Measurements from ENCODE around the gene C17orf107.

C17orf107 gene

DNA sequence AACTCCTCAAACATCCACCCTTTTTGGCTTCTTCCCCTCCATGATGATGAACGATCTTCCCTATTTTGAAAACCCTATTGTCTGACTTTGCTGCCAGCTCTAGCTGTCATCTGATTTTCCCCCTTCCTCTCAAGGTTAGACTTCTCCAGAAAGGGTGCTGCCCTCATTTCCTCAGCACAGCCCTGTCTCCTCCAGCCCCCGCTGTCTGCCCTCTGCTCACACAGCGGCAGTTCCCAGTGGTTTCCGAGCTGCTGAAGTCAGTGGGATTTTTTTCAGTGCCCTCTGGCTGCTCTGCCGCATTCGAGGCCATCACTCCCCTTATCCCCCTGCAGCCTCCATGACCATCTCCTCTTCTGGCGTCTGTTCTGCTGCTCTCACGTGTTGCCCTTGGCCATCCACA is 26.6 kb upstream of the C17orf107 start:
- DNase-seq (ENCODE audit: low spot score), result no peak

DNA sequence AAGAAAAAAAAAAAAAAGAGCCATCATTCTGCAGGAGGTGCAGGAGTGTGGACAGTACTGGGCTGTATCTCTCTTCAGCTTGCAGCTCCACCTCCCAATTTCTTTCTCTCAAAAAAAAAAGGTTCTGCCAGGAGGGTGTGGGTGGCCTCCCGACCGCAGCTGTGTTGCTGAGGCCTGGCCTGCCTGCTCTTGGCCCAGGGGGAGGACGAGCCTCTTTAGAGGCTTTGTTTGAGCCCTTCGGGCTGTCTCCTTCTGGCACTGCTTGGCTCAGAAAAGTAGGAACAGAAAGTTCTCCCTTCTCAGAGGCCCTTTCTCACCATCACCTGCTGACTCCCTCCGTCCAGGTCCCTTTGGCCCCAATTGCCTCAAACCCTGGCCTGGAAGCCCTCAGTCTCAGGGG is 22.2 kb upstream of the C17orf107 start:
- peak; percentile 78 for DNase-seq (ENCODE audit: low spot score)

DNA sequence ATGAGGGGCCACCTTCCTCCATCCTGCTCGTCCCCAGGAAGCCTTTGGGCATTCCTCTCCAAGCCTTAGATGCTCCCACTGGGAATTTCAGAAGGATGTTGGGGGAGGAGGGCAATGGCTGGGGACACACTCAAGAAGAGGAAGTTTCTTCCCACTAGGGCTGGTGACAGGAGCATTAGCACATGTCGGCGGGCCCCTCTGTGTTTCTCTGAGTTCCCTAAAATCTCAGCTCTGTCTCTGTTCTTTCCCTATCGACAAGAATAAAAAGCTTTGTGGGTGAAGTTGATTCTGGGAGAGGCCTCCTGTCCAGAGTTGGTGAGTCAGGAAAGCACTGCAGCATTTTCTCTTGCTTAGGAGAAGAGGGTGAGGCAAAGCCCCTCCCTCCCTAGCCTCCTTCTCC is 19.7 kb upstream of the C17orf107 start:
- no peak for DNase-seq (ENCODE audit: low spot score)

DNA sequence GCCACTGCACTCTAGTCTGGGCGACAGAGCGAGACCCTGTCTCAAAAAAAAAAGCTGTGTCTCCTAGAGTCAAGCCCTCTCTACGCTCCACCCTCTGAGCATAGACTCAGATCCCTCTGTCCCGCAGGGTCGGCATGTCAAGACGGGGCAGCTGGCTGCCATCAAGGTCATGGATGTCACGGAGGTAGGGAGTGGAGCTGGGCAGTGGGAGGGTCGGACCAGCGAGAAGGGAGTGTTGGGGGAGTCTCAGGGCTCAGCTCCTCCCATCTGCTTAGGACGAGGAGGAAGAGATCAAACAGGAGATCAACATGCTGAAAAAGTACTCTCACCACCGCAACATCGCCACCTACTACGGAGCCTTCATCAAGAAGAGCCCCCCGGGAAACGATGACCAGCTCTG is 18.5 kb upstream of the C17orf107 start:
- no peak for DNase-seq (ENCODE audit: low spot score)

DNA sequence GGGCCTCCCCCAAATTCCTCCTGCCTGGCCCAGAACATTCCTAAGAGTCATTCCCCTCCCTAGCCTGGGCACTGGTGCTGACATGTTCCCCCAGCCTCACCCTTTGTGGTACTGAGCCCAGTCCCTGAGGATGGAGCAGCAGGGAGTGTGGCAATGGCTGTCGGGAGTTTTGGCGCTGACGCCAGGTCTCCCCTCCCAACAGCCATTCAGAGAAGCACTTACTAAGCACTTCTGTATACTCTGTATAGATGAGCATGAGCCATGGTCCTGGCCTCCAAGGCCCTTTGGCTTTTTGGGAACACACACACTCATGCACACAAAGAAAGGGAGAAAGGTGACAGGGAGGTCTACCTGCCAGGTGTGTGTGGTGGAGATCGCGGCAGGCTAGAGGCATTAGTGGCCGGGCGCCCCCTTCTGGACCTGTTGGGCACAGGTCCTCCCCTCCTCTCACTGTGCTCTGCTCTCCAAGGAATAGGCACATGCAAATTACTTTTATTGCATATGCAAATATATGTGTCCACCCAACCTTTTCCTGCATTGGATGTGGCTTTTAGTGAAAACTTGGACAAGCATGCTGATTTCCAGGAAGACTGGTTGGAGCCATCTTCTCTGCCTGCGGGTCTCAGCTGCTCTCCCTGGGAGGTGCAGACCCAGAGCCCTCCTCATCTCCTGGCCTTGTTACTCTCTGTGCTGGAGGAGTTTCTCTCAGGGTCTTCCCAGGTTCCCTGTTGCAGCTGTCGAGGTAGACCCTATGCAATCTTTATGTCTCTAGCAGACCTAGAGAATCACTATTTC is 17.4 kb upstream of the C17orf107 start:
- no peak for DNase-seq (ENCODE audit: low spot score)

DNA sequence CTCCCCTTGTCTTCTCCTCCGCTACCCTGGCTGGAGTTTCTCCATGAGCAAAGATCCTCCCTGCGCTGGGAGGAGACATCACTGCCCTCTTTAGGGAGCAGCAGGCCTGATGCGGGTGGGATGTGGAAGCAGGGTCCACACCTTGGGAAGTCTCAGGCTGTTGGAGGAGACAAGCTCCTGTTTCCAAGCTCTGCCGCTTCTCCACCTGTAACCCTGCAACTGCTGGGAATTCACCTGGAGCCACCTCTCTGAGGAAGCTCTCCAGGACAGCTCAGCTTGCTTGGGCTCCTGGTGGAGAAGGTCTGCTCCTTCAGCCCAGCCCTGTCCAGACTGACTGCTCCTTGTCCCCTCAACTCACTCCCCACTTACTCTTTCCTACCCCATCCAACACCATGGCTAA is 14.8 kb upstream of the C17orf107 start:
- no peak for DNase-seq (ENCODE audit: low spot score)

DNA sequence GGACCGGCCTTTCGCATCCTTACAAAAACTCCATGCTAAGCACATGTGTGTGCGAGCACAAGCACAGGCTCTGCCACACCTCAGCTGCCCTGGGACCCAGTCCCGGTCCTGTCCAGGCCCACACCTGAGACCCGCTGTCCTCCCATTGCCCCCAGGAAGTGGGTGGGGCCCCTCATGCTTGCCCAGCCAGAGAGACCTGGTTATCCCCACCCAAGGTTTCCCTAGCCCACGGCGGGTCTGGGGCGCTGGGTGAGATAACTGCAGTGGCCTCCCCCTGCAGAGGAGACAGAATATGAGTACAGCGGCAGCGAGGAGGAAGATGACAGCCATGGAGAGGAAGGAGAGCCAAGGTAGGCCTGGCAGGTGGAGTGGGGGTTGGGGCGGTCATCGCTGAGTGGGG is 12.5 kb upstream of the C17orf107 start:
- DNase-seq (ENCODE audit: low spot score), result no peak

DNA sequence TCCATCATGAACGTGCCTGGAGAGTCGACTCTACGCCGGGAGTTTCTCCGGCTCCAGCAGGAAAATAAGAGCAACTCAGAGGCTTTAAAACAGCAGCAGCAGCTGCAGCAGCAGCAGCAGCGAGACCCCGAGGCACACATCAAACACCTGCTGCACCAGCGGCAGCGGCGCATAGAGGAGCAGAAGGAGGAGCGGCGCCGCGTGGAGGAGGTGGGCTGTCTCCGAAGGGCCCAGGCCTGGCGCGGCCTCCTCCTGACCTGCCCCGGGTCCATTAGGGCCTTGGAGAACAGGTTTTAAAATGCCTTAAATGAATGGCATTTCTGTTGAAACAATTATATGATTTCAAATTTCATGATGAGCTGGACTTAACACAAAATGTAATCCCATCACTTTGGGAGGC is 11.8 kb upstream of the C17orf107 start:
- DNase-seq (ENCODE audit: low spot score), result no peak

DNA sequence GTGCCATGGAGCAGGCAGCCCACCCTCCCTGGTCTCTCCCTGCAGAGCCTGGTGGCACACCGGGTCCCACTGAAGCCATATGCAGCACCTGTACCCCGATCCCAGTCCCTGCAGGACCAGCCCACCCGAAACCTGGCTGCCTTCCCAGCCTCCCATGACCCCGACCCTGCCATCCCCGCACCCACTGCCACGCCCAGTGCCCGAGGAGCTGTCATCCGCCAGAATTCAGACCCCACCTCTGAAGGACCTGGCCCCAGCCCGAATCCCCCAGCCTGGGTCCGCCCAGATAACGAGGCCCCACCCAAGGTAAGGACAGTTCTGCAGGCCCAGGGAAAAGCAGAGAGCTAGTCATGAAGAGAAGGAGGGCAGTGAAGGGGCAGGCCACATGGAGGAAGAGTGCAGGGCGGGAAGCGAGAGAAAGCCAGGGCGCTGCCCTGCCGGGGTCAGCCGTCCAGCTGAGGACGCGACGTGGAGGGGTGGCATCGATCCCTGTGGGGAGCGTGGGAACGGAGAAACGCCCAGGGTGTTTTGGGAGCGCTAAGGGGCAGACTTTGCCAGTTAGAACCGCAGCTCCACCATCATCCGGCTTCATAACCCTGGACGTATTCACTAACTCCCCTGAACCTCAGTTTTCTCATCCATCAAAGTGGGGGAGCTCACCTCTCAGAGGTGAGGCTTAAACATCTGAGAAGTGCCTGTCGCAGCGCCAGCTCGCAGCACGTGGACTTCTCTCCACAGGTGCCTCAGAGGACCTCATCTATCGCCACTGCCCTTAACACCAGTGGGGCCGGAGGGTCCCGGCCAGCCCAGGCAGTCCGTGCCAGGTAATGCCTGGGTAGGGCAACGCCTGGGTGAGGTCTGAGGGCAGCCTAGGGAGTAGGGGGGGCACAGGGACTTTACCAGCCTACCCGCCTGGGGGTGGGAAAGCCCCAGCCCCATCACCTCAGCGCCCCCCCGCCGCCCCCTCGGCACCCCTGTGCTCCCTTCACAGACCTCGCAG is 7.6 kb upstream of the C17orf107 start:
- DNase-seq (ENCODE audit: low spot score), result no peak

DNA sequence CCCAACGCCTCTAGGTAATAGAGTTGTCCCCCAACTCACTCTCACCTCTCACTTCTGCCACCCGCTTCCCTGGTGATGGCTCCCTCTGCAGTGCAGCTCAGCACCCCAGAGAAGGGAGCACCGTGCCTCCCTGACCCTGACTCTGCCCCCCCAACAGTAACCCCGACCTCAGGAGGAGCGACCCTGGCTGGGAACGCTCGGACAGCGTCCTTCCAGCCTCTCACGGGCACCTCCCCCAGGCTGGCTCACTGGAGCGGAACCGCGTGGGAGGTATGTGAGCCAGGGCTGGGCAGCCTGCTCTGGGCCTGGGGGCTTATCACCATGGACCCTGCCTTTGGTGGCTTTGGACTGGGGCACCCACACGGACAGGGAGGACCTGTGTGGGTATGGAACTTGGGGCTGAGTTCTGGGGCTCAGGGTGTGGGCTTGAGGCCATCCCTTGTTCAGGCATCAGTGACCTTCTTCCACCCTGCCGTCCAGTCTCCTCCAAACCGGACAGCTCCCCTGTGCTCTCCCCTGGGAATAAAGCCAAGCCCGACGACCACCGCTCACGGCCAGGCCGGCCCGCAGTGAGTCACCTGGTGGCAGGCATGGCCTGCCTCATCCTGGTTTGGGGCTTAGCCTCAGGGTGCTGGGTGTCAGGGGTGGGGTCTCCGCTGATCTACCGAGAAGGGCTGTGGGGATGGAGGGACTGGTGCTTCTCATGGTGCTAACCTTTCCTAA is 6.7 kb upstream of the C17orf107 start:
- DNase-seq (ENCODE audit: low spot score), result no peak

DNA sequence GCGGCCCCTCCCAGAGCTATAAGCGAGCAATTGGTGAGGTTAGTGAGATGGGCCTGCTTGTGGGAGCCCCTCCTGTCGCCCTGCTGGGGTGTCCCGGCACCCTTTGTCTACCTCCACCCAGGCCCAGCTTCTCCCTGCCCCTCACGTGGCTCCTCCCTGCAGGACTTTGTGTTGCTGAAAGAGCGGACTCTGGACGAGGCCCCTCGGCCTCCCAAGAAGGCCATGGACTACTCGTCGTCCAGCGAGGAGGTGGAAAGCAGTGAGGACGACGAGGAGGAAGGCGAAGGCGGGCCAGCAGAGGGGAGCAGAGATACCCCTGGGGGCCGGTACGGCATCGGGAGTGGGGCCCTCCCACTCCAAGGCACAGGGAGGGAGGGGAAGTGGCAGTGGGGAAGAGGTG is 6.1 kb upstream of the C17orf107 start:
- no peak for DNase-seq (ENCODE audit: low spot score)

DNA sequence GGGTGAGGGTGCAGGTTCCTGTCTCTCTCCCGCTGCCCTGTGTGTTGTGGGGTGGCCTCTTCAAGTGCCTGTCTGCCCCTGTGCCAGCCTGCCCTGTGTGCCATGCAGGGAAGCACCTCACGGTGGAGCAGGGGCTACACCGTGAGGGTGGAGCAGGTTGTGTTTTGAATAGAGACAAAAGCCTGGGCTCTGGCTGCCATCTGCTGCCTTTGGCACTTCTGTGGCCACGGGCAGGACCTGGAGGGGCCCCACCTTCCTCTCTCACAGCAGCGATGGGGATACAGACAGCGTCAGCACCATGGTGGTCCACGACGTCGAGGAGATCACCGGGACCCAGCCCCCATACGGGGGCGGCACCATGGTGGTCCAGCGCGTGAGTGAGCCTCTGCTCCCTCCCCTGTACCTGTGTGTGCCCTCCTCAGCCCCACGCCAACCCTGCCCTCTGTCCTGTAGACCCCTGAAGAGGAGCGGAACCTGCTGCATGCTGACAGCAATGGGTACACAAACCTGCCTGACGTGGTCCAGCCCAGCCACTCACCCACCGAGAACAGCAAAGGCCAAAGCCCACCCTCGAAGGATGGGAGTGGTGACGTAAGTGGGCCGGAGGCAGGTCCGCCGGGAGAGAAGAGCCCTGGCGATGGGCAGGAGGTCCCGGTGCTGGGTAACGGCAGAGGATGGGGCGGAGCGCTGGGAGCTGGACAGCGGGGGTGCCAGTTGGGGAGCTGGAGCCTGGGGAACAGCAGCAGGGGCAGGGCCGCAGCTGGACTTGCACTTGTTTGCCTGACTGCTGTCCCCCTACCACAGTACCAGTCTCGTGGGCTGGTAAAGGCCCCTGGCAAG is 5.4 kb upstream of the C17orf107 start:
- DNase-seq (ENCODE audit: low spot score), result no peak

DNA sequence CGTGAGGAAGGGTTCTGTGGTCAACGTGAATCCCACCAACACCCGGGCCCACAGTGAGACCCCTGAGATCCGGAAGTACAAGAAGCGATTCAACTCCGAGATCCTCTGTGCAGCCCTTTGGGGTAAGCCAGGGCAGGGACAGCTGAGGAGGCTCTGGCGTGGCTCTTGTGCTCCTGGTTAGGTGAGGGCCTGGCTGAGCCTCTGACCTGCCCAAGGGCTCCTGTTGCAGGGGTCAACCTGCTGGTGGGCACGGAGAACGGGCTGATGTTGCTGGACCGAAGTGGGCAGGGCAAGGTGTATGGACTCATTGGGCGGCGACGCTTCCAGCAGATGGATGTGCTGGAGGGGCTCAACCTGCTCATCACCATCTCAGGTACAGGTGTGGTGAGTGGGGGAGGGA is 4.2 kb upstream of the C17orf107 start:
- DNase-seq (ENCODE audit: low spot score), result no peak

DNA sequence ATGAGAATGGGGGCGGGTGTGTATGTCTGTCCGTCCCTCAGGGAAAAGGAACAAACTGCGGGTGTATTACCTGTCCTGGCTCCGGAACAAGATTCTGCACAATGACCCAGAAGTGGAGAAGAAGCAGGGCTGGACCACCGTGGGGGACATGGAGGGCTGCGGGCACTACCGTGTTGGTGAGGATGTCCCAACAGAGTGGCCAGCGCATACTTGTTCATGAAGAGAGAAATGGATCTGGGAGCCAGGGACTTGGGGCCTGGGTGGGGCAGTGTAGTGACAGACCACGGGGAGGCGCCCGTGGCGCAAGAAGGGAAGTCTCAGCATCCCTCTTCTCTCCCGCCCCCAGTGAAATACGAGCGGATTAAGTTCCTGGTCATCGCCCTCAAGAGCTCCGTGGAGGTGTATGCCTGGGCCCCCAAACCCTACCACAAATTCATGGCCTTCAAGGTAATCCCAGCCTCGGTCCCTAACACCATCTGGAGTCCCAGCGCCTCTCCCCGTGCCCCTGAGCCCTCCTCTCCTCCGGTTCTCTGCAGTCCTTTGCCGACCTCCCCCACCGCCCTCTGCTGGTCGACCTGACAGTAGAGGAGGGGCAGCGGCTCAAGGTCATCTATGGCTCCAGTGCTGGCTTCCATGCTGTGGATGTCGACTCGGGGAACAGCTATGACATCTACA is 3.5 kb upstream of the C17orf107 start:
- DNase-seq (ENCODE audit: low spot score), result no peak

DNA sequence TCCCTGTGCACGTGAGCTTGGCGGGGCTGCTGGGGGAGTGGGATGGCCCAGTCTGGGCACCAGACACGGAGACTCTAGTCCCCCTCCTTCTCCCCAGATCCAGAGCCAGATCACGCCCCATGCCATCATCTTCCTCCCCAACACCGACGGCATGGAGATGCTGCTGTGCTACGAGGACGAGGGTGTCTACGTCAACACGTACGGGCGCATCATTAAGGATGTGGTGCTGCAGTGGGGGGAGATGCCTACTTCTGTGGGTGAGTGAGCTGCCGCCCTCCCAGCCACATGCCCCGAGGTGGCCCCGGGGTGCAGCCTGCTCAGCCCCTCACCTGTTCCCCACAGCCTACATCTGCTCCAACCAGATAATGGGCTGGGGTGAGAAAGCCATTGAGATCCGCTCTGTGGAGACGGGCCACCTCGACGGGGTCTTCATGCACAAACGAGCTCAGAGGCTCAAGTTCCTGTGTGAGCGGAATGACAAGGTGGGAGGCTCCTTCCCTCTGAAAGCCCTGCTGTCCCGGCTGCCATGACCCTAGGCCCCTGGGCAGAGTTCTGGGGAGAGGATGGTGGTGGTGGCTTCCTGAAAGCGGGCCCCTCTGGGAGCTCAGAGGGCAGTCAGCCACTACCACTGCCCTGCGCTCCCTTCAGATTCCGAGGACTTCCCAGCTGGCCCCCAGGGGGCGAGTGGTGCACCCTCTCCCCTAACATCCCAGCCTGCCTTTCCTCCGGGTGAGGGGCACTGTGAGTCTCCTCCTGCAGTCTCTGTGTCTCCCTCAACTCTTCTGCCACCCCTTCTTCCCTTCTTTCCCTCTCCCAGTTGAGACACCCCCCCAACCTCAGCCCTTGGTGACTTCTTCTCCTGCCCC is 2.8 kb upstream of the C17orf107 start:
- no peak for DNase-seq (ENCODE audit: low spot score)

DNA sequence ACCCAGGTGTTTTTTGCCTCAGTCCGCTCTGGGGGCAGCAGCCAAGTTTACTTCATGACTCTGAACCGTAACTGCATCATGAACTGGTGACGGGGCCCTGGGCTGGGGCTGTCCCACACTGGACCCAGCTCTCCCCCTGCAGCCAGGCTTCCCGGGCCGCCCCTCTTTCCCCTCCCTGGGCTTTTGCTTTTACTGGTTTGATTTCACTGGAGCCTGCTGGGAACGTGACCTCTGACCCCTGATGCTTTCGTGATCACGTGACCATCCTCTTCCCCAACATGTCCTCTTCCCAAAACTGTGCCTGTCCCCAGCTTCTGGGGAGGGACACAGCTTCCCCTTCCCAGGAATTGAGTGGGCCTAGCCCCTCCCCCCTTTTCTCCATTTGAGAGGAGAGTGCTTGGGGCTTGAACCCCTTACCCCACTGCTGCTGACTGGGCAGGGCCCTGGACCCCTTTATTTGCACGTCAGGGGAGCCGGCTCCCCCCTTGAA is 2.1 kb upstream of the C17orf107 start:
- DNase-seq (ENCODE audit: low spot score), result no peak

DNA sequence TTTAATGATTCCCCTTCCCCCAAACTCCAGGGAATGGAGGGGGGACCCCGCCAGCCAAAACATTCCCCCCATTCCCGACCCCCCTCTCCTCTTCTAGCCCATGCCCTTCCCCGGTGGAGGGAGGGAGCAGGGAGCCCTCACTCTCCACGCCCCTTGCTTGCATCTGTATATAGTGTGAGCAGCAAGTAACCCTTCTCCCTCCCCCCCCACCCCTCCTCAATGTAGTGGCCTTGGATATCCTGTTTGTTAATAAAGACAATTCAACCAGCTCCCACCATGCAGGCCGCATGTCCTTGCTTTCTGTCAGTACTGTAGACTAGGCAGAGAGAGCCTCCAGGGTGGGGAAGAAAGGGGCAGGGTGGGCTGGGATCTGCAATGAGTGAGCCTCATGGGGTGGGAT is 1.6 kb upstream of the C17orf107 start:
- no peak for DNase-seq (ENCODE audit: low spot score)

DNA sequence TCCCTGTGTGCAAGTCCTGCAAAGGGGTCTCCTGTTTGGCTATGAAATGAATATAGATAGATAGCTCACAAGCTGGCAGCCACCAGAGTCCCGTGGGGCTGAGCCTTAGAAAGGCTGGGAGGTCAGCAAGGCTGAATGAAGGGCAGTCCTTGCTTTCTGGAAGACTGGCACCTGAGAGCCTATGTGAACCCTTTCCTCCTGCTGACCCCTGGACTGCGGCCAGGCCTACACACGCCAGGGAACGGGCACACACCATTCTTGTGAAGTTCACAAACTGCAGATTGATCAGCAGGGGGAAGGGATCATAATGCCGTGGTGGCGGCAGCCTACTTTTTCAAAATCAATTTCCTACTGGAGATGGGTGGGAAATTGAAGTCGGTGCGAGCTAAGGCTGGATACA is 985 bp upstream of the C17orf107 start:
- DNase-seq (ENCODE audit: low spot score), result no peak

DNA sequence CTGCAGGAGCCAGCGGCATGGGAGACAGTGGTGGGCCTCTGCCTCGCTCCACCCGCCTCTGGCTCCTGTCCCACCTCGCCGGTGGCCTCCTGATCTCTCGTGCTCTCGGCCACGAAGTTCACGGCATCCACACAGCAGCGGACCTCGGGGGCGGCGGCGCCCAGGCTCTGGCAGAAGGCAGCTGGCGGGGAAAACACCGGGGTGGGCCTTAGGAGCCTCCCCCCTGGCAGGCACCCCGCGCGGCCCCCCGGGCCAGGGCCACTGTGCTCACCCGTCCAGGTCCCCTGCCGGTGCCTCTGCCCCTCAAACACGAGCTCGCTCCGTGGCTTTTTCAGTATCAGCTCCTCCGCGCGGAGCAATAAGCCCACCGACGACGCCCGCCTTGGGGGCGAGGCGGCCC is 409 bp upstream of the C17orf107 start:
- DNase-seq (ENCODE audit: low spot score), result no peak
